Measurements from ENCODE around the gene C4A.

DNA sequence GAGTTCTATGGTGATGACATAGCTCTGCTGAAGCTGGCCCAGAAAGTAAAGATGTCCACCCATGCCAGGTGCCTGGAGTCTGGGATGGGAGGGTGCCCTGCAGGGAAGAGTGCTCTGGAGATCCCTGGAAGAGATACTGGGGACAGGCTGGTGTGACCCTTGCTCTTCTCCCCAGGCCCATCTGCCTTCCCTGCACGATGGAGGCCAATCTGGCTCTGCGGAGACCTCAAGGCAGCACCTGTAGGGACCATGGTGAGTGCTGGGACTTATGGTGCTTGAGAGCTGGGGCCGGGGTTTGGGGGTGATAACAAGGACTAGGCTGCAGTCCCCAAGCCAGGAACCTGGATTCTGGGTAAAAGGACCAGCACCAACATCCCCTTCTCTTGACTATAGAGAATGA, 38.1 kb upstream of the C4A start:
- TF ChIP-seq CTCF (IDR thresholded peaks at IDR 0.05; ENCODE audit: insufficient read depth, low read length) (no peak), GABPA (IDR thresholded peaks at IDR 0.05; ENCODE audit: low read depth) (no peak), REST (IDR thresholded peaks at IDR 0.05; ENCODE audit: insufficient replicate concordance, low read depth) (no peak)
